SK-N-MC (cell line): ENCODE data around the gene LIN28B.
"Not testable (repeated sequence)": the region's sequence is repeated elsewhere in the genome, so short reads cannot be mapped to it uniquely, and the experiment has no call there.

ENCODE experiments used
- DNase-seq: peaks from one replicate; pipeline ENCODE4 v3.0.0-alpha.2; 2011; ENCODE audit warnings: low read depth, low spot score
- H3K27ac ChIP-seq: fragments of 200-600 bp; sonication (generic); 2 replicates; pipeline ENCODE4 v1.5.1; 2016; ENCODE audit warnings: mixed run types
- H3K36me3 ChIP-seq: fragments of 200-600 bp; sonication (generic); 2 replicates; pipeline ENCODE4 v1.6.1; 2017; ENCODE audit warnings: antibody characterized with exemption, low read length, mixed read lengths; ENCODE audit not compliant: insufficient read depth
- H3K4me3 ChIP-seq: fragments of 200-600 bp; sonication (generic); 2 replicates; pipeline ENCODE4 v1.5.1; 2016
- H3K9ac ChIP-seq: fragments of 200-600 bp; sonication (generic); 2 replicates; pipeline ENCODE4 v1.8.0; 2017; ENCODE audit warnings: mixed run types, mixed read lengths; ENCODE audit not compliant: insufficient read length
- H3K9me3 ChIP-seq: fragments of 200-600 bp; sonication (generic); 2 replicates; pipeline ENCODE4 v1.6.1; 2017; ENCODE audit warnings: low read depth, mild to moderate bottlenecking, antibody characterized with exemption, low read length, moderate library complexity, mixed read lengths
- EZH2 ChIP-seq: fragments of 200-600 bp; sonication (generic); IDR thresholded peaks from one replicate; pipeline ENCODE4 v1.6.1; 2017; ENCODE audit warnings: antibody characterized with exemption
- FOXP2 ChIP-seq: optimal IDR thresholded peaks from 2 replicates; pipeline ENCODE3; 2011; ENCODE audit warnings: mild to moderate bottlenecking, moderate library complexity; ENCODE audit not compliant: insufficient read depth; ENCODE audit errors: extremely low read length, control extremely low read depth
- POLR2AphosphoS5 ChIP-seq: IDR thresholded peaks from 2 replicates; pipeline ENCODE4 v1.6.1; 2012; ENCODE audit warnings: mild to moderate bottlenecking, low read depth, low read length, borderline replicate concordance

Gene LIN28B

DNA sequence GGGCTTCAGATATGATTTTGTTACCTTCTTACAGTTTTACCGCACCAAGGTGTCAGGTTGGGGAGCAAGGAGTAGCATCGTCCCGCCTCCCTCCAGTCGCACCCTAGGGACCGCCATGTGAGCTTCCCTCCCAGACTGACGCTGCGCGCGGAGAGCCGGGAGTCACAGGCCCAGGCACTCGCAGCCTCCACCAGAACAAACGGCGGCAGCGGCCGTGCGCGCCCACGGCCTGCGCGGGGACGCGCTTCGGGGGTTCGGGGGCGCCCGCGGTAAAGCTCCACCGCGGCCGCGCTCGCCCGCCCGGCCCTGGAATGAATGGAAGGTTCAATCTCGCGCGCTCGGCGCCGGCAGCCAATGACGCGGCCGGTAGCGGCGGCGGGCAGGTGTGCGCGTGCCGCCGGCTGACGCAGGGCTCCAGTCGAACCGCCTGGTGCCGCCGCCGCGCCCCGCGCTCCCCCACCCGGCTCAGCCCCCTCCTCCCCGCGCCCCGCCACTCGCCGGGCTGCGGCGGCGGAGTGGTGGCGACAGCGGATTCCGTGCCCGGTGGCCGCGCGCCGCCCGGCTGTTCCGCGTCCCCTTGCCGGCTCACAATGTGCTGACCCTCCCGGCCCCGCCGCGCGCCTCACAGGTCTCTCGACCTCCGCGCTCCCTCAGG is 16.5 kb upstream of the LIN28B start:
- Histone ChIP-seq H3K9me3 (no peaks in the 10 kb centered on the region), H3K27ac (no peak overlapping the region), H3K9ac (no peak overlapping the region), H3K36me3 (no peaks in the 10 kb centered on the region), H3K4me3 (no peak overlapping the region)
- DNase-seq = no peak
- TF ChIP-seq EZH2 (no peak), FOXP2 (no peak), POLR2AphosphoS5 (no peak)

DNA sequence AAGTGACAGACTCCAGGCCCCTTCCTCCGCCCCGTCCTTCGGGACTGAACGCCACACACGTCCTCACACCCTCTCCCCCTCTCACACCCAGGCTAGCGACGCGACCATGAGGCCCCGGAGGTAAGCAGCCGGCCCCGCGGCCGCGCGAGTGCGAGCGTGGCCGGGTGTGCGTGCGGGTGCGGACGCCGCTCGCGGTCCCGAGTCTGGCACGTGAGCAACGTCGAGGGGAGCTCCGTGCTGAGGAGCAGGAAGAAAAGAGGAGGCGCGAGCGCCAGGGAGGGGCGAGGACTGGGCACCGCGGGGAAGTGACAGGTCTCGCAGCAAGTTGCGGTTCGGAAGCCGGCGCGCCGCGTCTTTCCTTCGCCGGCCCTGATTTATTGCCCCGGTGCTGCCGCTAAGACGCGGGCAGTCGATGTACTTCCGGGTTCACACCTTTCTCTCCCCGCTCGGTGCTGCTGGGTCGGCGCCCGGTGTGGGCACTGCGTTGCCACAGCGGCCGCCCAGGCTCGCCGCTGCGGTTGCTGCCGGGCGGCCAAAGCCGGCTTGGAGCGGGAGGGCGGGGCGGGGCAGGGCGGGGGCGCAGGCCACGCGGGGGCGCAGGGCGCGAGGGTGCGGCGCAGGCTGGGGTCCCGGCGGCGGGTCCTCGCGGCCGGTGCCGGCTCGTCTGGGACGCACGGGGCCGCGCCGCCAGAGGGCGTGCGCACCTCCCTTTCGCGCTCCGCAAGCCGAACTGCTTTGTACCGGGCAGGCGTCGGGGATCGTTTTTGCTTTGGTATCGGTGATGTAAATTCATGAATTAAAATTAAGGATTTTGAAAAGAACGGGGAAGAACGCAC is 15.8 kb upstream of the LIN28B start:
- no peaks in the 10 kb centered on the region for H3K9me3 ChIP-seq
- peak overlapping the region; percentile 94 for H3K4me3 ChIP-seq
- no peak for DNase-seq
- TF ChIP-seq FOXP2 = no peak
- TF ChIP-seq POLR2AphosphoS5 = no peak
- TF ChIP-seq EZH2 = no peak
- H3K27ac ChIP-seq = no peak overlapping the region
- no peaks in the 10 kb centered on the region for H3K36me3 ChIP-seq
- H3K9ac ChIP-seq = peak overlapping the region; percentile 73

DNA sequence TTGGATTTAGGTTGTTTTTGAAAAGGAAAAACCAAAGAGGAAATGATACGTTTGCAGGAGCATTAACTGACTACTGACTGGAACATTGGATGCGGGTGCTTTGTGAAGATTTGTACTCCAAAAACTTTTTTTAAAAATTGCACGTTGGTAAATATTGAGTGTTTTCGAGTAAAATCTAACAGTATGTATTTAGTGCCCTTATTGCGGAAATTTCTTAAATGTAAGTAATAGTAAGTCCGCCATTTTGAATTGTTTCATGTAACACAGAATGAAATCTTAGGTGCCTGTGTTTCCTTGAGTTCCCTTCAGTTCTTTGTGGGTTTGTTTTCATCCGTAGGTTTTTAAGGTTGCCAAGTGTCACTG is 15.2 kb upstream of the LIN28B start:
- no peak for DNase-seq
- no peaks in the 10 kb centered on the region for H3K36me3 ChIP-seq
- peak overlapping the region; percentile 94 for H3K4me3 ChIP-seq
- H3K9ac ChIP-seq = peak overlapping the region; percentile 73
- H3K9me3 ChIP-seq = no peaks in the 10 kb centered on the region
- no peak for TF ChIP-seq POLR2AphosphoS5
- TF ChIP-seq FOXP2 = no peak
- TF ChIP-seq EZH2 = no peak
- no peak overlapping the region for H3K27ac ChIP-seq

DNA sequence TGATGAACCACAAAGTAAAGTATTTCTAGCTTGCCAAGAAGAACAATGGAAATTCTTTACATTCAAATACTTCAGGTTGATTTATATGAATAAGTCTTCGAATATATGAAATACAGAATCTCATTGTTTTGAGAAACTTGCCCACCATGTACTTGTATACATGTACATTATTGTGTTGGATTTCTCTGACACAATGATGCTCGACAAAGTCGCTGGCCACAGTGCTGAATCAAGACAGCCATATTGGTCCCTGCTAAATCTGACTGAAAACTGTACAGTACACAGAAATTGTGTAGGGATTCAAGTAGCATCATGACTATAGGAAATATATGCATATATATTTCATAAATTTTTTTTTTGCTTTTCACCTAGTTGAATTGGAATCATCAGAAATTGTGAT is 13.1 kb upstream of the LIN28B start:
- Histone ChIP-seq H3K36me3 (no peaks in the 10 kb centered on the region), H3K9me3 (no peaks in the 10 kb centered on the region)

DNA sequence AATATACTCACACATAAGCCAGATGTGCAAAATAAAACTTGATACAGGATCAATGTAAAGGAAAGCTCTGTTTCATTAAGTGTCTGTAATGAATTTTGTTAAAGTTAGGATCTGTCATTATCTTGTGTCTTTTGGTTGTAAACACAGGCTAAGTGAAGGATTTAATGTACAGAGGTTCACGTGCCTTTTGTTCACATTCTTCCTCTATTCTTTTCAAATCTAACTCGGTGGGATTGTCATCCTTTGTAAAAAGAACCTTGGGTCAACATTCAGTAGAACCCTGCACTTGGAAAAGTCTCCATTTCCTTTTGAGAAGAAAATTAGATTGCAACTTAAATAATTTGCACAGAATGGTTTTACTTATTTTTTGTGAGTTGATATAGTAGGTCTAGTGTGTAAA is 7.7 kb upstream of the LIN28B start:
- no peak overlapping the region for H3K27ac ChIP-seq
- DNase-seq = no peak
- H3K36me3 ChIP-seq = no peaks in the 10 kb centered on the region
- H3K9me3 ChIP-seq = no peaks in the 10 kb centered on the region
- H3K9ac ChIP-seq = no peak overlapping the region
- TF ChIP-seq EZH2 (no peak), POLR2AphosphoS5 (no peak), FOXP2 (no peak)
- H3K4me3 ChIP-seq = no peak overlapping the region

More for the DNA sequence above, 13.1 kb upstream of the LIN28B start:
- Histone ChIP-seq H3K4me3 (no peak overlapping the region), H3K27ac (no peak overlapping the region), H3K9ac (no peak overlapping the region)
- no peak for DNase-seq
- TF ChIP-seq FOXP2 (no peak), POLR2AphosphoS5 (no peak), EZH2 (no peak)

DNA sequence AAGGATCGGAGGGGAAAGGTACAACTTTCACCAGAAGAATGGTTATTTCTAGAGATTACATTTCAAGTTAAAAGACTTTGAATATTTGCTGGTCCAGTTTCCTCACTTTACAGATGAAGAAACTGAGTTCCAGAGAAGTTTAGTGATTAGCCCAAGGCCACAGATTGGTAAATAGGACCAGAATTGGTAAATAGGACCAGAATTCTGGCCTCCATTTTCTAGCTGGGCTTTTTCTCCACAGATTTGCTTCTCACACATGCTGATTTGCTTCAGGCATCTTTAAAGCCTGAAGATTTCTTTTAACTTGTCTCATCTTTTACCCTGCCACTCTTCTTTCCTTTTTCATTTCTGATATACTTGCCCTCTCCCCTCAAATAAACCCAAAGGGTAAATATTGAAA is 5.2 kb upstream of the LIN28B start:
- TF ChIP-seq POLR2AphosphoS5 = no peak
- no peak for TF ChIP-seq EZH2
- no peak for TF ChIP-seq FOXP2
- Histone ChIP-seq H3K9me3 (no peaks in the 10 kb centered on the region), H3K36me3 (no peaks in the 10 kb centered on the region), H3K27ac (no peak overlapping the region), H3K4me3 (no peak overlapping the region), H3K9ac (no peak overlapping the region)
- no peak for DNase-seq

DNA sequence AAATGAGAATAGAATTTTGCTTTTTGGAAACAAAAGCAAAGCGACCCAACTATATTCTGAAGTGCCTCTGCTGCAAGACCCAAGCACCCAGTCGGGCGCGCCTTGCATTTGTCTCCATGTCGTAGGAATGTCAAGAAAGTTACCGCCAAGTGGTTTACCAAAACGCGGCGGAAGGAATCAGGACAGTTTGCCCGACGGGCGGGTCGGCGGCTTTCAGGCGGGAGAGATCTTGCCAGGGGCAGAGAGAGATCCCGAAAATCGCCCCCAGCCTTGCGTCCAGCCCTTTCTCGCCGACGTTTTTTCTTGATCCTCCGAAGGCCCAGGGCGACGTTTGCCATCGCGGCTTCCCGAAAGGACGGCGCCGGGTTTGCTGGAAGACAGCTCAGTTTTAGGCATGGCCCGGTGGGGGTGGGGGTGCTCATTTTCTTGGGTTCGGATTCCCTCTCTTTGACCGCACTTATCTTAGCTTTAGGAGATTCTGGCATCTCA is 4.0 kb upstream of the LIN28B start:
- Histone ChIP-seq H3K4me3 (no peak overlapping the region), H3K9me3 (no peaks in the 10 kb centered on the region), H3K9ac (no peak overlapping the region), H3K36me3 (no peaks in the 10 kb centered on the region), H3K27ac (no peak overlapping the region)
- TF ChIP-seq POLR2AphosphoS5 (no peak), EZH2 (no peak), FOXP2 (no peak)
- no peak for DNase-seq

DNA sequence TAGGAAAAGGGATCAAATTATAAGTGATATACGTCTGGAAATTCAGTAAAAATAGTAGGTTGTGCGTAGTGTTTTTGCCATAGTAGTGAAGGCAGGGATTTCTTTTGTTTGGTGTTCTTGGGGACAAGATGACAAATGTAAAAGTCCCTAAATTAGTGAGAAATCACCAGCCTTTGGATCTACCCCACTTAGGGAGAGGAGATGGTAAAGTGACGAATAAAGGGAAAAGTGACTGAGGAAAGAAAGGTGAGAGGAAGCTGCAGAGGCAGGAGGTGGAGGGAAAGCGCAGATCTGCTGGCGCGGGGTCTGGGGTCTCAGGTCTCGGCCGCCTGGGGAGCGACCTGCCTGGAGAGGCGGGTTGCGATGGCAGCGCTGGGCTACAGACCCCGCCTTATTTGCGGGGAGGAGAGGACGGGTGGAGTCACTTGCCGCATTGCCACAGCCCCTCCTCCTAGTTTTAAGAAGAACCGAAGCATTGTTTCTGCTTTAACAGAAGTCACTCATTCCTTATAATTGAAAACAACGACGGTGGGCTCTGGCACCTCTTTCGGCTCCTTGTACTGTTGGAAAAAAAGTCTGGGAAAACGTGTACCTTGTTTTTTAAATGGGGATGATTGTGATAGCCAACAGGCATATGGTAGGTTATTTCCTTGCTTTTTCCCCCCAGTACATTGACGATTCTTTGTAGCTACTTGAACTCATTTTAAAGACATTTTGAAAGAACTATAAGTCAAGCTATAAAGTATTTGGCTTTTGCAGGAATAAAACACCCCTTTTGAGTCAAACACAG is 3.3 kb upstream of the LIN28B start:
- H3K9ac ChIP-seq, H3K9me3 ChIP-seq, DNase-seq, H3K36me3 ChIP-seq, H3K4me3 ChIP-seq: not testable (repeated sequence)
- 0 out of 2 replicates have a peak overlapping the region, but pooled peaks have one; percentile 25 for H3K27ac ChIP-seq
